ENCODE results near the gene BEST1.
"Not testable (repeated sequence)": the region's sequence is repeated elsewhere in the genome, so short reads cannot be mapped to it uniquely, and the experiment has no call there.

The BEST1 gene

GRCh38 chr11:61980783-61981541 lies 30.8 kb downstream of the BEST1 start:
- DNase-seq = no peak

GRCh38 chr11:61983419-61983818 lies 33.3 kb downstream of the BEST1 start:
- DNase-seq = no peak

DNA sequence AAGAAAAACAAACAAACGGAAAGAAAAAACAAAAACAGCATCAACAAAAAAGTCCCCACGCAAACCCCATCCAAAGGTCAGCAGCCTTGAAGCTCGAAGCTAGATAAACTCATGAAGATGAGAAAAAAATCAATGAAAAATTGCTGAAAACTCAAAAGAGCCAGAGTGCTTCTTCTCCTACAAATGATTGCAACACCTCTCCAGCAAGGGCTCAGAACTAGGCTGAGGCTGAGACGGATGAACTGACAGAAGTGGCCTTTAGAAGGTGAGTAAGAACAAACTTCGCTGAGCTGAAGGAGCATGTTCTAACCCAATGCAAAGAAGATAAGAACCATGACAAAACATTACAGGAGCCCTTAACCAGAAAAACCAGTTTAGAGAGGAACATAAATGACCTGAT lies 35.7 kb downstream of the BEST1 start:
- no peak for DNase-seq

DNA sequence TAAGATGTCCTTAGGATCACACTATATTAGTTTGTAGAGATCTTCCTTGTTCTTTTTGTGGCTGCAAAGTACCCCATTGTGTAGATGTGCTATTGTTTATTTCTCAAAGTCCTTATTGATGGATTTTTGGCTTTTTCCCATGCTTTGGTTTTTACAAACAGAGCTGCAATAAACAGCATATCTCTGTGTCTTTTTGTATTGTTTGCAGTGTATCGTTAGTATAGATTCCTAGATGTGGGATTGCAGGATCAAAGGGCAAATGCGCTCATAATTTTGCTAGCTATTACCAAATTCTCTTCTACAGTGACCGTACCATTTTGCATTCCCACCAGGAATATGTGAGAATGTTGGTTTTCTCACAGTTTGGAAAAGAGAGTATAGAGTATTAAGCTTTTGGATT lies 44.8 kb downstream of the BEST1 start:
- no peak for DNase-seq

DNA sequence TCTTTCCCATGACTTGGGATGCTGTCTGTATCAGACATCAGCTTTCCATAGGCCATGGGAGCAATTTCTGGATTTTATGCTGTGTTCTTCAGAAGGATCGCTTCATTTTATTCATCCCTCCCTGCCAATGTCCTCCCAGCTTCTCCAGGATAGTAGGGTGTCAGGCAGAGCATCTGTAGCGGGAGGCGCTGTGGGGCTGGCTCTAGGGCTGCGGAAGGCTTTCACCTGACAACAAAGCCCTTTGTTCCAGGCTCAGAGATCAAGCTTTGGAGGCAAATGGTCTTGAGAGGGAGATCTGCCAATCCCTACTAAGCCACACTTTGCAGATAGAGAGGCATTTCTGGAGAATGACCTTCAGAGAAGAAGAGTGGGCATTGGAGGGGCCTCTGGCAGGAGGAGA lies 46.8 kb downstream of the BEST1 start:
- DNase-seq = no peak

GRCh38 chr11:61999141-61999975 lies 49.2 kb downstream of the BEST1 start:
- no peak for DNase-seq

GRCh38 chr11:62000539-62001446 lies 50.6 kb downstream of the BEST1 start:
- DNase-seq = no peak

DNA sequence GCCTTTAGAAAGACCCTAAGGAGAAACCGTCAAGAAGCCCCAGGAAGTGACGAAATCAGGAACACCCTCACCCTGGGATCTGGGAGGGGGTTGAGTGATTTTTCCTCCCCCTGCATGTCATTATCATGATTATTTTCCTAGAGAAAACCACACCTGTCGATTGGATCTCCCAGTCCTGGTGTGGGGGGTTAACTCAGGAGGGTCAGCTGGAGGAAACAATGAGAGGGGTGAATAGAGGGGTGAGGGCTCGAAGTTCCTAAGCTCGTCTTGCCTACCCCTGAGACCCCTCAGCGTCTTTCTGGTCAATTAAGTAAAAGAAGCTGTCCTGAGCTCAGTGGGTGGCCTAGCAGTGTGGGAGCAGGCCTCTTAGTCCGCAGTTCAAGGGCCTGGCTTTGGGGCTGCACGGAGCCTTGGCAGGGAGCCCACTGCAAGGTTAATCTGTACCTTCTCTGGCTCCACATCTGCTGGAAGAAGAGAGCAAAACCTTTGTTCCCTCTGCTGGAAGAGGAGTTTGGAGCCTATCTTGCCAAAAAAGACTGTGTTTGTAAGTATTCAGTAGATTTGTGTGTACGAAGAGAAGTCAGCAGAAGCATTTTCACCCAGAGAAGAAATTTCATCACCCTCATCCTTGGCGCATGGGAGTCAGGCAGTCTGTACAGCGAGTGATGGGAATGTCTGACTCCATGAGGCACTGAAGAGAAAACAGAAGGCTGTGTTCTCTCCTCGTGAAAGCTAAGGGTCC lies 51.5 kb downstream of the BEST1 start:
- no peak for DNase-seq

DNA sequence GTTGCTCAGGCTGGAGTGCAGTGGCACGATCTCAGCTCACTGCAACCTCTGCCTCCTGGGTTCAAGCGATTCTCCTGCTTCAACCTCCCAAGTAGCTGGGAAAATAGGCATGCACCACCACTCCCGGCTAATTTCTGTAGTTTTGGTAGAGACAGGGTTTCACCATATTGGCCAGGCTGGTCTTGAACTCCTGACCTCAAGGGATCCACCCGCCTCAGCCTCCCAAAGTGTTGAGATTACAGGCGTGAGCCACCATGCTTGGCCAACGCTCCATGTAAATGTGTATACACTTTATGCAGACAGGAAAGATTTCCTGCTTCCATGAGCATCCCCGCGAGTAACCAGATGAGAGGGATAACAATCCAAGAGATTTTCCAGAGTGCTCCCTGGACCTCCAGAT lies 52.1 kb downstream of the BEST1 start:
- DNase-seq = not testable (repeated sequence)

- DNase-seq = no peak
Measured at GRCh38 chr11:62004473-62004872, 54.3 kb downstream of the BEST1 start.

- no peak for DNase-seq
Measured at GRCh38 chr11:62008193-62008592, 58.0 kb downstream of the BEST1 start.

- no peak for DNase-seq
Measured at GRCh38 chr11:62010935-62011528, 60.9 kb downstream of the BEST1 start.

GRCh38 chr11:62011881-62012280 lies 61.7 kb downstream of the BEST1 start:
- no peak for DNase-seq

GRCh38 chr11:62012451-62012831 lies 62.3 kb downstream of the BEST1 start:
- DNase-seq = no peak

- no peak for DNase-seq
Measured at GRCh38 chr11:62012832-62013461, 62.8 kb downstream of the BEST1 start.
